ENCODE data around the gene FBXO34.

Gene FBXO34

GRCh38 chr14:55314449-55314848 lies 43.2 kb downstream of the FBXO34 start:
- no peak for DNase-seq (ENCODE audit: low read depth)
- no peak for TF ChIP-seq CTCF (IDR thresholded peaks at IDR 0.05; ENCODE audit: control insufficient read depth, insufficient read depth, low read depth, low read length, missing control alignments)
- no peak overlapping the region for H3K4me3 ChIP-seq (ENCODE audit: control insufficient read depth, low read depth, low read length)

DNA sequence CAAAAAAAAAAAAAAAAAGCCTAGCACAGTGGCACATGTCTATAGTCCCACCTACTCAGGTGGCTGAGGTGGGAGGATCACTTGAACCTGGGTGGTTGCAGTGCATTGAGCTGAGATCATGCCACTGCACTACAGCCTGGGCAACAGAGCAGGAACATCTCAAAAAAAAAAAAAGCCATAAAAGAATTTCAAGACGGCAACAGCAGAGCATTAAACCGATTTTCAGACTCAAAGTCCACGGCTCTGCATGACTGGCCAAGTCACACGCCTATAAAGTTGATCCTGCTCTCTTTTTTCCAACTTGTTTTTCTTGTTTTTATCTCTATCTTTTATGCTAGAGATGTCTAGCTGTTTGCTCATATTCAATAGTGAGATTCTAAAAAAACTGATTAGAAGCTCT lies 45.3 kb downstream of the FBXO34 start:
- TF ChIP-seq CTCF (IDR thresholded peaks at IDR 0.05; ENCODE audit: control insufficient read depth, insufficient read depth, low read depth, low read length, missing control alignments), result no peak
- DNase-seq (ENCODE audit: low read depth), result no peak
- H3K4me3 ChIP-seq (ENCODE audit: control insufficient read depth, low read depth, low read length), result no peak overlapping the region

GRCh38 chr14:55317542-55318306 lies 46.5 kb downstream of the FBXO34 start:
- no peak overlapping the region for H3K4me3 ChIP-seq (ENCODE audit: control insufficient read depth, low read depth, low read length)
- no peak for TF ChIP-seq CTCF (IDR thresholded peaks at IDR 0.05; ENCODE audit: control insufficient read depth, insufficient read depth, low read depth, low read length, missing control alignments)
- DNase-seq (ENCODE audit: low read depth), result no peak

GRCh38 chr14:55318694-55319093 lies 47.5 kb downstream of the FBXO34 start:
- DNase-seq (ENCODE audit: low read depth), result no peak
- no peak for TF ChIP-seq CTCF (IDR thresholded peaks at IDR 0.05; ENCODE audit: control insufficient read depth, insufficient read depth, low read depth, low read length, missing control alignments)
- no peak overlapping the region for H3K4me3 ChIP-seq (ENCODE audit: control insufficient read depth, low read depth, low read length)

DNA sequence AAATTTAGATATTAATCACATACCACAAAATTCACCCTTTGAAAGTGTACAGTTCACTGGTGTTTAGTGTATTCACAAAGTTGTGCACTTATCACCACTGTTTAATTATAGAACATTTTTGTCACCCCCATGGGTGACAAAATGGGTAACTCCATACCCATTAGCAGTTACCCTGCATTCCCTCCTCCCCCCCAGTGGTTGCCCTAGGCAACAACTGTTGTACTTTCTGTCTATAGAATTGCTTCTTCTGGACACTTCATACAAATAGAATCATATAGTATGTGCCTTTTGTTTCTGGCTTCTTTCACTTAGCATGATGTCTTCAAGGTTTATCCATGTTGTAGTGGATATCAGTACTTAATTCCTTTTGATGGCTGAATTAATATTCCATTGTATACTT lies 52.7 kb downstream of the FBXO34 start:
- TF ChIP-seq CTCF (IDR thresholded peaks at IDR 0.05; ENCODE audit: control insufficient read depth, insufficient read depth, low read depth, low read length, missing control alignments), result no peak
- H3K4me3 ChIP-seq (ENCODE audit: control insufficient read depth, low read depth, low read length), result no peak overlapping the region
- DNase-seq (ENCODE audit: low read depth), result no peak

- no peak overlapping the region for H3K4me3 ChIP-seq (ENCODE audit: control insufficient read depth, low read depth, low read length)
- DNase-seq (ENCODE audit: low read depth), result no peak
- no peak for TF ChIP-seq CTCF (IDR thresholded peaks at IDR 0.05; ENCODE audit: control insufficient read depth, insufficient read depth, low read depth, low read length, missing control alignments)
Observed at GRCh38 chr14:55324812-55325211, 53.6 kb downstream of the FBXO34 start.
